BJ (cell line): ENCODE measurements around the gene SPDEF. TPM values are rescaled to one million over a fixed set of nuclear protein-coding genes. Genes with fewer than 3 reads are reported as not detected.

ENCODE experiments used
- CTCF ChIA-PET: fragments of 350-600 bp; formaldehyde crosslinking; extraction: SDS; loops from one replicate; lab custom pipeline; 2021; ENCODE audit warnings: antibody characterized with exemption, inconsistent platforms; lab: Yijun Ruan, JAX
- POLR2A ChIA-PET: fragments of 300-600 bp; sonication (Branson Sonifier 250); formaldehyde crosslinking; extraction: SDS; loops from one replicate; lab custom pipeline; 2021; ENCODE audit warnings: antibody characterized with exemption; lab: Charles Lee
- DNase-seq: peaks from one replicate; pipeline ENCODE4 v3.0.0-alpha.2; 2011; ENCODE audit warnings: low read depth
- H3K27me3 ChIP-seq: 2 replicates; pipeline ENCODE4 v1.6.0; 2011; ENCODE audit warnings: low read length; ENCODE audit not compliant: control insufficient read depth, insufficient read depth
- H3K36me3 ChIP-seq: 2 replicates; pipeline ENCODE4 v1.5.1; 2011; ENCODE audit warnings: low read length; ENCODE audit not compliant: control insufficient read depth, insufficient read depth
- H3K4me3 ChIP-seq: 2 replicates; pipeline ENCODE4 v1.5.1; 2011; ENCODE audit warnings: low read depth, mild to moderate bottlenecking, control low read depth, low read length
- CTCF ChIP-seq: IDR thresholded peaks from 2 replicates; pipeline ENCODE4 v1.5.1; 2011; ENCODE audit warnings: low read depth, mild to moderate bottlenecking, control low read depth, inconsistent platforms, low read length, moderate library complexity; ENCODE audit not compliant: insufficient read depth
- polyA plus RNA-seq: library from polyadenylated mRNA; depleted of rRNA; stranded (reverse); fragments of >200 nt; gene quantifications from 2 replicates; pipeline ENCODE4 v1.2.3, GENCODE V29; 2011

SPDEF gene
- polyA plus RNA-seq, 1 experiment, result not detected

- ChIA-PET POLR2A (interaction anchor here (0.6 kb wide), 1 partner anchor 778 kb away, joined by 5 read pairs; no protein-coding TSS in a partner anchor), CTCF (no interaction called here)
- no peaks in the 10 kb centered on the region for H3K36me3 ChIP-seq
- H3K4me3 ChIP-seq, result no peak overlapping the region
- no peak for DNase-seq
- TF ChIP-seq CTCF, result no peak
- no peaks in the 10 kb centered on the region for H3K27me3 ChIP-seq
These were observed 22.5 kb upstream of the SPDEF start for GRCh38 chr6:34578445-34579262.

- Histone ChIP-seq H3K27me3 (no peaks in the 10 kb centered on the region), H3K4me3 (no peak overlapping the region), H3K36me3 (no peaks in the 10 kb centered on the region)
- no peak for TF ChIP-seq CTCF
- CTCF ChIA-PET, result no interaction called here
- POLR2A ChIA-PET, result no interaction called here
- no peak for DNase-seq
These were observed 20.3 kb upstream of the SPDEF start for GRCh38 chr6:34576286-34576955.

GRCh38 chr6:34575326-34575725 is 19.2 kb upstream of the SPDEF start:
- POLR2A ChIA-PET, result no interaction called here
- H3K27me3 ChIP-seq, result no peaks in the 10 kb centered on the region
- DNase-seq, result no peak
- H3K4me3 ChIP-seq, result no peak overlapping the region
- no peaks in the 10 kb centered on the region for H3K36me3 ChIP-seq
- CTCF ChIA-PET, result no interaction called here
- no peak for TF ChIP-seq CTCF

- CTCF ChIA-PET, result no interaction called here
- no peak for TF ChIP-seq CTCF
- Histone ChIP-seq H3K27me3 (no peaks in the 10 kb centered on the region), H3K4me3 (no peak overlapping the region), H3K36me3 (no peaks in the 10 kb centered on the region)
- POLR2A ChIA-PET, result no interaction called here
- DNase-seq, result no peak
These were observed 18.6 kb upstream of the SPDEF start for GRCh38 chr6:34574647-34575293.
